Suprapubic skin (tissue), 4 donors: Measurements from ENCODE around the gene RPS6KA1.

Experiments
- POLR2A ChIP-seq, 2 donors: fragments of 450-650 bp; IDR thresholded peaks; one replicate each; pipeline ENCODE4 v1.6.1; 2017; ENCODE audit warnings: antibody characterized with exemption in 2 of 2, mild to moderate bottlenecking in 2 of 2, moderate library complexity in 2 of 2
- POLR2AphosphoS5 ChIP-seq, 3 donors: sonication (generic); formaldehyde crosslinking; IDR thresholded peaks; one replicate each; pipeline ENCODE4 v1.6.1; 2017; ENCODE audit warnings: antibody characterized with exemption in 3 of 3
- TF ChIP-seq, protein P1 (sequence below), 2 donors: fragments of 200-600 bp in 1 of 2; fragments of 450-650 bp in 1 of 2; sonication (generic) in 1 of 2; IDR thresholded peaks; one replicate each; pipeline ENCODE4 v1.5.1; 2016 to 2019; ENCODE audit warnings: antibody characterized with exemption in 2 of 2, mild to moderate bottlenecking in 1 of 2, moderate library complexity in 1 of 2

DNA sequence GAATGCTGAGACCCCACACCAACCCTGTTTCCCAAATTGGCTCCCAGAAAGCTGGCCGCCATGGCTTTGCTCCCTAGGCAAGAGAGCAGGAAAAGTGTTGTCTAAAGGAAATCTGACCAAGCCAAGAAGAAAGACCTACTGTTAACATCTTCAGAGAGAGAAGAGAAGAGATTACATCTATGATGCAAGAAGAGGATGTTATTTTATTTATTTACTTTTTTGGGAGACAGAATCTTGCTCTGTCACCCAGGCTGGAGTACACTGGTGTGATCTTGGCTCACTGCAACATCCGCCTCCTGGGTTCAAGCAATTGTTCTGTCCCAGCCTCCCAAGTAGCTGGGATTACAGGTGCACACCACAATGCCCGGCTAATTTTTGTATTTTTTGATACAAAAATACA, 35.6 kb upstream of the RPS6KA1 start:
- no peak for TF ChIP-seq POLR2A (IDR thresholded peaks at IDR 0.05)
- TF ChIP-seq, protein P1, sequence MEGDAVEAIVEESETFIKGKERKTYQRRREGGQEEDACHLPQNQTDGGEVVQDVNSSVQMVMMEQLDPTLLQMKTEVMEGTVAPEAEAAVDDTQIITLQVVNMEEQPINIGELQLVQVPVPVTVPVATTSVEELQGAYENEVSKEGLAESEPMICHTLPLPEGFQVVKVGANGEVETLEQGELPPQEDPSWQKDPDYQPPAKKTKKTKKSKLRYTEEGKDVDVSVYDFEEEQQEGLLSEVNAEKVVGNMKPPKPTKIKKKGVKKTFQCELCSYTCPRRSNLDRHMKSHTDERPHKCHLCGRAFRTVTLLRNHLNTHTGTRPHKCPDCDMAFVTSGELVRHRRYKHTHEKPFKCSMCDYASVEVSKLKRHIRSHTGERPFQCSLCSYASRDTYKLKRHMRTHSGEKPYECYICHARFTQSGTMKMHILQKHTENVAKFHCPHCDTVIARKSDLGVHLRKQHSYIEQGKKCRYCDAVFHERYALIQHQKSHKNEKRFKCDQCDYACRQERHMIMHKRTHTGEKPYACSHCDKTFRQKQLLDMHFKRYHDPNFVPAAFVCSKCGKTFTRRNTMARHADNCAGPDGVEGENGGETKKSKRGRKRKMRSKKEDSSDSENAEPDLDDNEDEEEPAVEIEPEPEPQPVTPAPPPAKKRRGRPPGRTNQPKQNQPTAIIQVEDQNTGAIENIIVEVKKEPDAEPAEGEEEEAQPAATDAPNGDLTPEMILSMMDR (IDR thresholded peaks at IDR 0.05) = no peak
- no peak for TF ChIP-seq POLR2AphosphoS5 (IDR thresholded peaks at IDR 0.05)
